K562 (cell line): ENCODE data around the gene SYT3. TPM values are rescaled to one million over a fixed set of nuclear protein-coding genes. Genes with fewer than 3 reads are reported as not detected.
A peak's percentile ranks its signal among the peaks of the same experiment; 100 is the strongest.

Experiments
- ATAC-seq: fragments of 200-7000 bp; cut with Tn5 transposase; 3 replicates; pipeline ENCODE4 v1.9.1; 2020; ENCODE audit warnings: moderate library complexity
- BruUV-seq: library from RNA; stranded (reverse); fragments of 400-500 nt; replicated peaks from 2 replicates; lab custom pipeline; 2021; lab: Mats Ljungman, UMichigan
- CTCF ChIA-PET: fragments of 300-600 bp; formaldehyde crosslinking; extraction: SDS; loops from one replicate; lab custom pipeline; 2021; ENCODE audit warnings: low intra/inter-chr PET ratio; lab: Yijun Ruan, JAX
- POLR2A ChIA-PET: fragments of 300-600, 350-650 bp; sonication (Branson Sonifier 250); formaldehyde crosslinking; extraction: SDS; loops from one replicate; lab custom pipeline; 2021; ENCODE audit warnings: antibody characterized with exemption, inconsistent platforms; lab: Yijun Ruan, JAX
- DNase-seq, 4 experiments: peaks; one replicate each; pipeline versions ENCODE4 v3.0.0 to v3.0.0-alpha.2; 2011 to 2018; ENCODE audit warnings: low spot score in 3 of 4, mixed read lengths in 3 of 4; ENCODE audit errors: extremely low read depth in 1 of 4
- FAIRE-seq: peaks from 2 replicates; lab custom pipeline; 2011; peaks lifted over from hg19 to GRCh38; lab: Jason Lieb, UNC
- H2AFZ ChIP-seq: 2 replicates; pipeline ENCODE4 v1.6.0; 2011; ENCODE audit warnings: low read depth, low read length, control low read depth, inconsistent platforms
- H3K27ac ChIP-seq: fragments of 200-600 bp; 3 replicates; pipeline ENCODE4 v1.8.0; 2011; ENCODE audit warnings: low read depth, mild to moderate bottlenecking, control low read depth, inconsistent platforms, low read length, moderate library complexity, mixed read lengths; ENCODE audit errors: extremely low read depth
- H3K27me3 ChIP-seq, 2 experiments: fragments of 300-600 bp in 1 of 2; 2 replicates in 1 of 2; 3 replicates in 1 of 2; pipeline versions ENCODE4 v1.6.0 to v1.8.0; 2011; ENCODE audit warnings: inconsistent platforms in 2 of 2, low read length in 2 of 2, mild to moderate bottlenecking in 1 of 2, mixed read lengths in 1 of 2, moderate library complexity in 1 of 2; ENCODE audit not compliant: control insufficient read depth in 2 of 2, insufficient read depth in 2 of 2
- H3K36me3 ChIP-seq: fragments of 300-600 bp; 3 replicates; pipeline ENCODE4 v1.8.0; 2011; ENCODE audit warnings: mild to moderate bottlenecking, low read length, inconsistent platforms; ENCODE audit not compliant: control insufficient read depth, insufficient read depth
- H3K4me1 ChIP-seq, 2 experiments: fragments of 200-600 bp in 1 of 2; replicated peaks in 1 of 2; 2 replicates in 1 of 2; 3 replicates in 1 of 2; pipeline versions ENCODE4 v1.5.1 to v1.8.0; 2011; ENCODE audit warnings: inconsistent platforms in 2 of 2, low read length in 2 of 2, mild to moderate bottlenecking in 1 of 2, mixed read lengths in 1 of 2, moderate library complexity in 1 of 2; ENCODE audit not compliant: control insufficient read depth in 2 of 2, insufficient read depth in 2 of 2
- H3K4me2 ChIP-seq: 2 replicates; pipeline ENCODE4 v1.6.1; 2011; ENCODE audit warnings: low read length, control low read depth, inconsistent platforms, mixed read lengths; ENCODE audit not compliant: insufficient read depth
- H3K4me3 ChIP-seq: fragments of 200-600 bp; sonication (generic), shearing (Covaris generic); 2 replicates; pipeline ENCODE4 v1.5.1; 2016; ENCODE audit warnings: control low read depth, inconsistent platforms
- H3K79me2 ChIP-seq: fragments of 200-600 bp; 3 replicates; pipeline ENCODE4 v1.8.0; 2011; ENCODE audit warnings: low read length, inconsistent platforms; ENCODE audit not compliant: control insufficient read depth, insufficient read depth
- H3K9ac ChIP-seq, 2 experiments: 2 replicates each; pipeline versions ENCODE4 v1.6.0 to v1.6.1; 2011; ENCODE audit warnings: low read depth in 2 of 2, low read length in 2 of 2, control low read depth in 1 of 2, inconsistent platforms in 1 of 2, mild to moderate bottlenecking in 1 of 2, mixed read lengths in 1 of 2; ENCODE audit not compliant: insufficient read depth in 1 of 2
- H3K9me1 ChIP-seq: one replicate; pipeline ENCODE4 v1.6.0; 2011; ENCODE audit warnings: inconsistent platforms, mild to moderate bottlenecking, low read length, moderate library complexity; ENCODE audit not compliant: control insufficient read depth, insufficient read depth
- H3K9me3 ChIP-seq: replicated peaks from 2 replicates; pipeline ENCODE4 v1.5.1; 2011; ENCODE audit warnings: low read depth, low read length, inconsistent platforms; ENCODE audit not compliant: control insufficient read depth, insufficient read depth
- H4K20me1 ChIP-seq: replicated peaks from 2 replicates; pipeline ENCODE4 v1.6.1; 2011; ENCODE audit warnings: low read length, inconsistent platforms, mixed read lengths; ENCODE audit not compliant: control insufficient read depth, insufficient read depth
- ATF7 ChIP-seq: fragments of 450-650 bp; IDR thresholded peaks from 2 replicates; pipeline ENCODE4 v1.7.1; 2014; ENCODE audit warnings: mild to moderate bottlenecking, moderate library complexity
- BCOR ChIP-seq: fragments of 450-650 bp; IDR thresholded peaks from 2 replicates; pipeline ENCODE4 v1.6.1; 2016
- CTBP1 ChIP-seq: fragments of 450-650 bp; IDR thresholded peaks from 2 replicates; pipeline ENCODE4 v1.6.1; 2016; ENCODE audit warnings: borderline replicate concordance
- CTCFL ChIP-seq: IDR thresholded peaks from 2 replicates; pipeline ENCODE4 v1.6.1; 2011; ENCODE audit warnings: borderline replicate concordance, low read depth, mild to moderate bottlenecking, moderate library complexity, low read length; ENCODE audit not compliant: insufficient read depth, poor library complexity, severe bottlenecking
- DPF2 ChIP-seq: fragments of 450-650 bp; IDR thresholded peaks from 2 replicates; pipeline ENCODE4 v1.6.1; 2016
- NEUROD1 ChIP-seq: fragments of 150-350 bp; IDR thresholded peaks from 2 replicates; pipeline ENCODE4 v1.6.1; 2014; ENCODE audit warnings: borderline replicate concordance, low read length, low read depth; ENCODE audit not compliant: partially characterized antibody
- POU5F1 ChIP-seq: fragments of 150-350 bp; IDR thresholded peaks from 2 replicates; pipeline ENCODE4 v1.6.1; 2014; ENCODE audit warnings: borderline replicate concordance, low read length, low read depth, mild to moderate bottlenecking; ENCODE audit not compliant: partially characterized antibody
- SIX5 ChIP-seq, 2 experiments: IDR thresholded peaks; 2 replicates each; pipeline ENCODE4 v1.6.1; 2011; ENCODE audit warnings: low read length in 2 of 2, borderline replicate concordance in 1 of 2, low read depth in 1 of 2, mild to moderate bottlenecking in 1 of 2, moderate library complexity in 1 of 2; ENCODE audit not compliant: insufficient read depth in 1 of 2
- SMAD2 ChIP-seq: fragments of 150-350 bp; IDR thresholded peaks from 2 replicates; pipeline ENCODE4 v1.6.1; 2014; ENCODE audit warnings: low read depth, mild to moderate bottlenecking, low read length
- WGBS: fragments of 100-300 bp; shearing (Covaris generic); methylation state at CpG from one replicate; pipeline ENCODE4 v1.1.6; 2016; ENCODE audit warnings: low coverage, mixed read lengths; ENCODE audit not compliant: insufficient coverage; ENCODE audit errors: missing lambda C conversion rate; 5-methylcytosine and 5-hydroxymethylcytosine counted together
- in situ Hi-C: fragments of 300-500 bp; cut with MboI; formaldehyde crosslinking; loops from 4 replicates; pipeline ENCODE4 v1.15.0; 2018; ENCODE audit warnings: inconsistent platforms, mixed read lengths
- intact Hi-C: fragments of 100-400 bp; cut with micrococcal nuclease; formaldehyde crosslinking; loops from 2 replicates; pipeline ENCODE4 v1.14.2; 2022
- polyA plus RNA-seq, 8 experiments: library from polyadenylated mRNA; depleted of rRNA in 4 of 8; stranded (reverse) in 5 of 8; unstranded in 3 of 8; fragments of >200 nt; fragmentation: Nextera tagmentation in 2 of 8; fragmentation: Illumina TruSeq in 1 of 8; extraction: Ambion mirVana in 2 of 8; extraction: Trizol in 1 of 8; gene quantifications; 2 replicates each; pipeline versions ENCODE4 v1.2.1 to v1.2.3, GENCODE V29; 2011 to 2014; ENCODE audit warnings: inconsistent platforms in 1 of 8, missing spikeins in 1 of 8
- total RNA-seq, 7 experiments: library from RNA; depleted of rRNA in 6 of 7; stranded (reverse); fragments of >200 nt in 6 of 7; fragmentation: Illumina TruSeq in 2 of 7; extraction: Trizol in 2 of 7; gene quantifications; 2 replicates each; pipeline versions ENCODE4 v1.2.1 to v1.2.3, GENCODE V29; 2011 to 2021; ENCODE audit warnings: low replicate concordance in 1 of 7
- TF ChIP-seq, protein P1 (sequence below), 2 experiments: fragments of 450-650 bp; IDR thresholded peaks; 2 replicates each; pipeline ENCODE4 v1.6.1; 2016
- TF ChIP-seq, protein P2 (sequence below): fragments of 250-450 bp; sonication (Bioruptor Pico); IDR thresholded peaks from 2 replicates; pipeline ENCODE4 v1.8.0; 2021; ENCODE audit warnings: moderate library complexity, mild to moderate bottlenecking, inconsistent platforms
- TF ChIP-seq, protein P3 (sequence below): fragments of 450-650 bp; formaldehyde crosslinking; conservative IDR thresholded peaks from 2 replicates; pipeline ENCODE4 v1.4.0; 2022; ENCODE audit warnings: mild to moderate bottlenecking, missing genetic modification characterization

The SYT3 gene
- total and polyA plus RNA-seq, 9 of the 15 experiments (the other 6 are each of a cell fraction or from before 2014, with no cell fraction given) = 0.36 to 2.0 (median 0.54) TPM; not detected in 2

- peak overlapping the region; percentile 45 to 57; a peak in 3 of 4 replicates for H3K9ac ChIP-seq
- no peaks in the 10 kb centered on the region for H3K36me3 ChIP-seq
- no peaks in the 10 kb centered on the region for H3K9me1 ChIP-seq
- peak overlapping the region; percentile 43 for H2AFZ ChIP-seq
- DNase-seq (no peak), FAIRE-seq (no peak), ATAC-seq (no peak; the same call in 2 of the 3 replicates)
- no peaks in the 10 kb centered on the region for H3K79me2 ChIP-seq
- WGBS = 3% methylated on average over 5 of the region's 5 CpGs
- intact Hi-C loops = loop anchor here (5.0 kb wide), 1 partner anchor 65 kb away; no protein-coding TSS in a partner anchor
- ChIA-PET CTCF (no interaction called here), POLR2A (interaction anchor here (0.6 to 0.9 kb wide), 3 partner anchors 15 to 578 kb away, joined by 3 to 4 read pairs (median 4); no protein-coding TSS in a partner anchor)
- H3K4me2 ChIP-seq = peak overlapping the region; percentile 63
- H3K9me3 ChIP-seq = 0 out of 2 replicates have a peak, but pooled peaks cover 3% of the 10 kb centered on the region
- no peaks in the 10 kb centered on the region for H3K27me3 ChIP-seq
- peaks cover 28 to 39% of the 10 kb centered on the region in 2 experiments for H3K4me1 ChIP-seq
- H4K20me1 ChIP-seq = no peaks in the 10 kb centered on the region
- peak overlapping the region; percentile 77 for H3K27ac ChIP-seq
- no peak overlapping the region for H3K4me3 ChIP-seq
- in situ Hi-C loops = no loop called here
- BruUV-seq = no TSS peak
- TF ChIP-seq CTBP1 (0 out of 2 replicates have a peak, but pooled peaks have one; percentile 16), BCOR (no peak), ATF7 (0 out of 2 replicates have a peak, but pooled peaks have one; percentile 16), SMAD2 (no peak), SIX5 (IDR thresholded peaks at IDR 0.05; ENCODE audit: borderline replicate concordance in 1 of 2, insufficient read depth in 1 of 2, low read depth in 1 of 2, low read length in 2 of 2) (no peak), CTCFL (no peak), POU5F1 (no peak), NEUROD1 (no peak), DPF2 (no peak)
- TF ChIP-seq, protein P1, sequence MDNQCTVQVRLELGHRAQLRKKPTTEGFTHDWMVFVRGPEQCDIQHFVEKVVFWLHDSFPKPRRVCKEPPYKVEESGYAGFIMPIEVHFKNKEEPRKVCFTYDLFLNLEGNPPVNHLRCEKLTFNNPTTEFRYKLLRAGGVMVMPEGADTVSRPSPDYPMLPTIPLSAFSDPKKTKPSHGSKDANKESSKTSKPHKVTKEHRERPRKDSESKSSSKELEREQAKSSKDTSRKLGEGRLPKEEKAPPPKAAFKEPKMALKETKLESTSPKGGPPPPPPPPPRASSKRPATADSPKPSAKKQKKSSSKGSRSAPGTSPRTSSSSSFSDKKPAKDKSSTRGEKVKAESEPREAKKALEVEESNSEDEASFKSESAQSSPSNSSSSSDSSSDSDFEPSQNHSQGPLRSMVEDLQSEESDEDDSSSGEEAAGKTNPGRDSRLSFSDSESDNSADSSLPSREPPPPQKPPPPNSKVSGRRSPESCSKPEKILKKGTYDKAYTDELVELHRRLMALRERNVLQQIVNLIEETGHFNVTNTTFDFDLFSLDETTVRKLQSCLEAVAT (IDR thresholded peaks at IDR 0.05) = peak in 1 of 2 experiments; percentile 48; a peak in 1 of 4 replicates
- TF ChIP-seq, protein P2, sequence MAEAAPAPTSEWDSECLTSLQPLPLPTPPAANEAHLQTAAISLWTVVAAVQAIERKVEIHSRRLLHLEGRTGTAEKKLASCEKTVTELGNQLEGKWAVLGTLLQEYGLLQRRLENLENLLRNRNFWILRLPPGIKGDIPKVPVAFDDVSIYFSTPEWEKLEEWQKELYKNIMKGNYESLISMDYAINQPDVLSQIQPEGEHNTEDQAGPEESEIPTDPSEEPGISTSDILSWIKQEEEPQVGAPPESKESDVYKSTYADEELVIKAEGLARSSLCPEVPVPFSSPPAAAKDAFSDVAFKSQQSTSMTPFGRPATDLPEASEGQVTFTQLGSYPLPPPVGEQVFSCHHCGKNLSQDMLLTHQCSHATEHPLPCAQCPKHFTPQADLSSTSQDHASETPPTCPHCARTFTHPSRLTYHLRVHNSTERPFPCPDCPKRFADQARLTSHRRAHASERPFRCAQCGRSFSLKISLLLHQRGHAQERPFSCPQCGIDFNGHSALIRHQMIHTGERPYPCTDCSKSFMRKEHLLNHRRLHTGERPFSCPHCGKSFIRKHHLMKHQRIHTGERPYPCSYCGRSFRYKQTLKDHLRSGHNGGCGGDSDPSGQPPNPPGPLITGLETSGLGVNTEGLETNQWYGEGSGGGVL (CRISPR knock-in tag) = no peak
- TF ChIP-seq, protein P3, sequence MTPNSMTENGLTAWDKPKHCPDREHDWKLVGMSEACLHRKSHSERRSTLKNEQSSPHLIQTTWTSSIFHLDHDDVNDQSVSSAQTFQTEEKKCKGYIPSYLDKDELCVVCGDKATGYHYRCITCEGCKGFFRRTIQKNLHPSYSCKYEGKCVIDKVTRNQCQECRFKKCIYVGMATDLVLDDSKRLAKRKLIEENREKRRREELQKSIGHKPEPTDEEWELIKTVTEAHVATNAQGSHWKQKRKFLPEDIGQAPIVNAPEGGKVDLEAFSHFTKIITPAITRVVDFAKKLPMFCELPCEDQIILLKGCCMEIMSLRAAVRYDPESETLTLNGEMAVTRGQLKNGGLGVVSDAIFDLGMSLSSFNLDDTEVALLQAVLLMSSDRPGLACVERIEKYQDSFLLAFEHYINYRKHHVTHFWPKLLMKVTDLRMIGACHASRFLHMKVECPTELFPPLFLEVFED (CRISPR knock-in tag) = peak; percentile 68; the same call in 1 of the 2 replicates
Measured at GRCh38 chr19:50602089-50602422, 37.6 kb downstream of the SYT3 start.
